Skeletal muscle cell (primary cell): Measurements from ENCODE around the gene SHTN1.

Experiments
- DNase-seq: peaks from one replicate; pipeline ENCODE4 v3.0.0-alpha.2; 2010; ENCODE audit warnings: low read depth
- H3K4me3 ChIP-seq: 2 replicates; pipeline ENCODE4 v1.5.1; 2011; ENCODE audit warnings: low read depth, mild to moderate bottlenecking, control low read depth, low read length, moderate library complexity

The SHTN1 gene

GRCh38 chr10:116880716-116881482, 124.1 kb downstream of the SHTN1 start:
- H3K4me3 ChIP-seq, result no peak overlapping the region
- peak; percentile 5 for DNase-seq

- DNase-seq, result no peak
Measured at GRCh38 chr10:116879817-116880216, 125.2 kb downstream of the SHTN1 start.

GRCh38 chr10:116878123-116878522, 126.9 kb downstream of the SHTN1 start:
- H3K4me3 ChIP-seq, result no peak overlapping the region
- DNase-seq, result no peak

More at GRCh38 chr10:116879817-116880216, 125.2 kb downstream of the SHTN1 start:
- no peak overlapping the region for H3K4me3 ChIP-seq

DNA sequence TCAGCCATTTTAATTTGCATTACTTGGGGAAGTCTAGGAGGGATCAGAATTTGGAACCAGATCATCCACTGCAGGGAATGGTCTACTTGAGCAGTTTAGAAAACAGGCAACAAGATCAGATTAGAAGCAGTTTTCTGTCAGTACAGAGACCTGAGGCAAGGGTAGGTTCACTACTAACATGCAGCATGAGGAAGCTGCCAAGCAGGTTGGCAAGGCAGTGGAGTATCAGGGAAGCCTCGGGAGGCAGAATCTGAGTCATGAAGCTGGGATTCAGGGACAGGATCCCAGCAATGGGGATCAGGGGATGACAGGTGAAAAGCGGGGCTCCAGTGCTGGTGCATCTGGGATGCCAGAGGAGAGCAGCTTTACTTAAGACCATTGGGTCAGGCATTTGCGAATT, 127.6 kb downstream of the SHTN1 start:
- no peak for DNase-seq
- H3K4me3 ChIP-seq, result no peak overlapping the region

- DNase-seq, result no peak
- no peak overlapping the region for H3K4me3 ChIP-seq
Measured at GRCh38 chr10:116875897-116876296, 129.1 kb downstream of the SHTN1 start.

- DNase-seq, result no peak
- H3K4me3 ChIP-seq, result no peak overlapping the region
Measured at GRCh38 chr10:116873134-116873533, 131.9 kb downstream of the SHTN1 start.

- H3K4me3 ChIP-seq, result no peak overlapping the region
- no peak for DNase-seq
Measured at GRCh38 chr10:116870949-116871348, 134.0 kb downstream of the SHTN1 start.

DNA sequence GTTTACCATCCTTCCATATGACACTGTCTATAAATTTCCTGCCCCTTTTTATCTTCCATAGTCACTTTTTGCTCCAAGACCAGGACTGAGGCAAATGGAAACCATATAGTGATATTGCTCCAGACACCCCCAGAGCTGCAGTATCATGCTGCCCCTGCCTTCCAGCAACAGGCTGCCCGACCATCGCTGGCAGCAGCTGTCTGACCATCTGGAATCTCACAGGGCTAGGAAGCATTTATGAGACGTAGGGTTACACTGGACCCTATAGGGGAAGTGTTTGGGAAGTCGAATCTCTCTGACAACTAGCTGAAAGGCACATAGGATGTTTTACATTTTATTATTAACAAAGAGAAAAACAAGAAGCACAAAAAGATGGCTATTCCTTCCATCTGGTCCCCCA, 136.3 kb downstream of the SHTN1 start:
- DNase-seq, result no peak

GRCh38 chr10:116868198-116868676, 136.8 kb downstream of the SHTN1 start:
- H3K4me3 ChIP-seq, result no peak overlapping the region
- DNase-seq, result no peak

More for the DNA sequence above, 136.3 kb downstream of the SHTN1 start:
- no peak overlapping the region for H3K4me3 ChIP-seq

GRCh38 chr10:116866987-116867595, 137.9 kb downstream of the SHTN1 start:
- H3K4me3 ChIP-seq, result no peak overlapping the region
- DNase-seq, result no peak

GRCh38 chr10:116866066-116866465, 138.9 kb downstream of the SHTN1 start:
- DNase-seq, result no peak
- H3K4me3 ChIP-seq, result no peak overlapping the region

DNA sequence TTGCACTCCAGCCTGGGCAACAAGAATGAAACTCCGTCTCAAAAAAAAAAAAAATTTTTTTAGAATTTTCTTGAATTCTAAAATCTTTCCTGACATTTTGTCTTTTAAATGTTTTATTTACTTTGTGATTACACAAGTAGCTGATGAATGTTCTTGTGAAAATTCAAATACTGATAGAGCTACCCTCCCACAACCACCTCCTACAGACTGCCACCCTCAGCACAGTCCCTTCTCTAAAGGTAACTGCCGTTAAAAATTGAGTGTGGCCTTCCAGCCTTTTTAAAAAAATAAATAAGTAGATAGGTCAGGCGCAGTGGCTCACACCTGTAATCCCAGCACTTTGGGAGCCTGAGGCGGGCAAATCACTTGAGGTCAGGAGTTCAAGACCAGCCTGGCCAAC, 140.6 kb downstream of the SHTN1 start:
- no peak for DNase-seq
- H3K4me3 ChIP-seq, result no peak overlapping the region

GRCh38 chr10:116861796-116862195, 143.2 kb downstream of the SHTN1 start:
- H3K4me3 ChIP-seq, result no peak overlapping the region
- no peak for DNase-seq

- DNase-seq, result no peak
- H3K4me3 ChIP-seq, result no peak overlapping the region
Measured at GRCh38 chr10:116857156-116857555, 147.8 kb downstream of the SHTN1 start.

DNA sequence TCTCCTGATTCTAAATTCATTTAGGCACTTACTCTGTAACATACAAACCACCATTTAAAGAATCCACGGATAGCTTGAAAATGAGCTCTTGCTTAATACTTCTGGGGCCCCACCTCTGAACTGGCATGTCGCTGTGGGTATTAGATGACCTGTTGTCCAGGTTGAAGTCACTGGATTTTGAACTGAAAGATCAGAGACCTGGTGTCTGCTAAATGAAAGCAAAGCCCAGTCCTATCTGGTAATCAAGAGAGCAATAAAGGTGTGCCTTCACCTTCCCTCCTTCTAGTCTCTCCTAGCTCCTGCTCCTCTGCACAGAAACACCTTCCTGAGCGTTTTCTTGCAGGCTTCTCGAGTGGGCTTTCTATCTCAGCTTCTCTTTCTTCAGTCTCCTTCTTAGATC, 151.3 kb downstream of the SHTN1 start:
- H3K4me3 ChIP-seq, result no peak overlapping the region
- no peak for DNase-seq

- H3K4me3 ChIP-seq, result no peak overlapping the region
- DNase-seq, result no peak
Measured at GRCh38 chr10:116853287-116853686, 151.7 kb downstream of the SHTN1 start.

GRCh38 chr10:116852246-116852645, 152.7 kb downstream of the SHTN1 start:
- DNase-seq, result no peak
- no peak overlapping the region for H3K4me3 ChIP-seq

DNA sequence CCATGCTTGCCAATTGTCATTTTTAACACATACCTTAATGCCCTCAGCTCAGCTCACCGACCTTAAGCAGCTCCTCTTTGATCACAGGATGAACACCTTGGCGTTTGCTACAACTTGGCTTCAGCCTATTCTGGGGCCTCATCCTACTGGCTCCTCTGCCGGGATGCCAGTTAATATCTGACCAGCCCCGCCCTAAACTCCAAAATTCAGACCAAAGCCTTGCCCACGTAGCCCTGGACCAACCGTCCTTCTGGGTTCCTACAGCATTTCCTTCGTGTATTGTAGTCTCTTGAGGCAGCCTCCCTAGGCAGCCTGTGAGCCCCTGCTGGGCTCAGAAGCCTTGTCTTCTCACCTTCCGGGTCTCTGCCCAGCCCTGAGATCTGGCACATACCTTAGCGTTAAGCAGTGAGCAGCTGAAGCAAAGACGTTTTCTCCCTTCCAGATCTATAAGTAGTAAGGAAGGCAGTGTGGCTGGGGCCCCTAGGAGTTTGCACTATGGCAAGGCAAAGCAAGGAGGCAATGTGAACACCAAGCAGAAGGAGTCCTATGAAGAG, 154.9 kb downstream of the SHTN1 start:
- peak overlapping the region; percentile 61 for H3K4me3 ChIP-seq
- DNase-seq, result no peak

DNA sequence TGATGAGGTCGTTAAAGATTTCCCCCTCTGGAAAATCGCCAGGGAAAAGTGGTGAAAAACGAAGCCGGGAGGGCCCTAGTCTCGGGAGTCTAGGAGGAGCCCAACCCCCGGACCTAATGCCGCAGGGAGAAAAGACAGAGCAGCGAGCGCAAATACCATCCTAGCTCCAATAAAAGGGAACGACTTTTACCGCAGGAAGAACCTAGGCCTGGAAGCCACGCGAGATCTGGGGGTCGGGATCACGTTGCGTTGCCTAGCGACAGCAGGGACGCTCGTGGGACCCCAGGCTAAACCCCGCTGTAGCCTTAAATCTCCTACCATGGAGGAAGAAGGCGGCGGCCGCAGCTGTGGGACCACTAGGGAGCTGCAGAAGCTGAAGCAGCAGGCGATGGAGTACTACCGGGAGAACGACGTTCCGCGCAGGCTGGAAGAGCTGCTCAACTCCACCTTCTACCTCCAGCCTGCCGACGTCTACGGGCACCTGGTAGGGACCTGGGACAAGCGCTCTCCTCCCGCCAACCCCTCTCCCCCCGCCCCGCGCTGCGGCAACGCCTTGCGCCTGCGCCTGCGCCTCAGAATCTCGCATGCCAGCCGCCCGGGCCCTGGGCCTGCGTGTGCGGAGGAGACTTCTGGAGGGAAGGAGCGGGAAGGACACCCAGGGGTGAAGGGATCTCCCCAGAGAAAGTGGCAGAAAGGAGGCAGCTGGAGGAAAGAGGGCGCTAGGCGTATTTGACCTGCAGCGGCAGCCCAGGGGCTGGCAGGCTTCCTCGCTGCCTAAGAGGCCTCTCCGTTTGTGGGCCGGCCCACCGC, 155.5 kb downstream of the SHTN1 start, which contains the start of gene ENO4:
Gene ENO4, plus strand, starts transcription at position 252 of the 810 bp plus-strand sequence. Its CDS starts 68 bp downstream, at position 320.
- DNase-seq, result peak; percentile 30
- H3K4me3 ChIP-seq, result peak within 1 kb of the TSS; percentile 61

DNA sequence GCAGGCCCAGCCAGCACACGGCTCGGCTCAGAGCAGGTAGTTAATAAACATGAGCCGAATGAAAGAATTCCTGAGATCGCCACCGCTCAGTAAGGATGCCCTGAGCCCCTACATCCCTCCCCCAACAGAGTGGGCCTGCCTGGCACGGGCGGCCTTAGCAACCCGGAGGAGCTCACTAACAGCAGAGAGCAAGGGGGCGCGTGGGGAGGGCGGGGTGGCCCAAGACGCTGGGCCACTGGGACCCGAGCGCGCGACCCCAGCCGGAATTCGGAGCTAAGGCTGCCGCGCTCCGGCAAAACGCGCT, 156.1 kb downstream of the SHTN1 start:
- DNase-seq, result no peak
- H3K4me3 ChIP-seq, result peak overlapping the region; percentile 61
